GM18951 (cell line): ENCODE data around the gene CSNK2A3.

Experiments
- POLR2A ChIP-seq: IDR thresholded peaks from 4 replicates; pipeline ENCODE4 v1.6.1; 2011; ENCODE audit warnings: mild to moderate bottlenecking; ENCODE audit not compliant: insufficient read length, insufficient read depth; ENCODE audit errors: extremely low read depth
- in situ Hi-C: fragments of 300-500 bp; cut with MboI; formaldehyde crosslinking; loops from one replicate; pipeline ENCODE4 v1.12.0; 2022; ENCODE audit warnings: low sequenced_read_pairs, mixed read lengths, inconsistent platforms; ENCODE audit not compliant: unreplicated experiment

CSNK2A3 gene

GRCh38 chr11:11309906-11310305 is 43.1 kb downstream of the CSNK2A3 start:
- in situ Hi-C loops = no loop called here
- no peak for TF ChIP-seq POLR2A

- no peak for TF ChIP-seq POLR2A
- in situ Hi-C loops = no loop called here
Observed at GRCh38 chr11:11308249-11308648, 44.8 kb downstream of the CSNK2A3 start.

GRCh38 chr11:11306855-11307254 is 46.2 kb downstream of the CSNK2A3 start:
- in situ Hi-C loops = no loop called here
- no peak for TF ChIP-seq POLR2A

GRCh38 chr11:11304550-11304949 is 48.5 kb downstream of the CSNK2A3 start:
- no peak for TF ChIP-seq POLR2A
- in situ Hi-C loops = no loop called here

GRCh38 chr11:11302565-11302964 is 50.5 kb downstream of the CSNK2A3 start:
- in situ Hi-C loops = no loop called here
- TF ChIP-seq POLR2A = no peak
